Esophagus squamous epithelium (tissue), 5 donors: Measurements from ENCODE around the gene KIFC3. TPM values are rescaled to one million over a fixed set of nuclear protein-coding genes. Genes with fewer than 3 reads are reported as not detected.
A peak's percentile ranks its signal among the peaks of the same experiment; 100 is the strongest.
"Not testable (repeated sequence)": the region's sequence is repeated elsewhere in the genome, so short reads cannot be mapped to it uniquely, and the experiment has no call there.

Experiments used
- DNase-seq: peaks from one replicate; lab custom pipeline; 2025; lab: John Stamatoyannopoulos, UW
- H3K27ac ChIP-seq, 4 donors: fragments of 200-600 bp; sonication (generic); one replicate each; pipeline ENCODE4 v1.5.1; 2016 to 2019; ENCODE audit warnings: mild to moderate bottlenecking in 1 of 4
- H3K27me3 ChIP-seq, 4 donors: fragments of 200-600 bp; sonication (generic); 1 replicate in 3 of 4; 2 replicates in 1 of 4; pipeline versions ENCODE4 v1.5.1 to v1.6.0; 2017 to 2021; ENCODE audit warnings: antibody characterized with exemption in 1 of 4
- H3K36me3 ChIP-seq, 3 donors: fragments of 200-600 bp; sonication (generic); one replicate each; pipeline ENCODE4 v1.5.1; 2016 to 2019
- H3K4me1 ChIP-seq, 3 donors: fragments of 200-600 bp; sonication (generic); one replicate each; pipeline ENCODE4 v1.5.1; 2017 to 2019
- H3K4me3 ChIP-seq, 4 donors: fragments of 200-600 bp; sonication (generic); 1 replicate in 3 of 4; 2 replicates in 1 of 4; pipeline ENCODE4 v1.5.1; 2016 to 2019; ENCODE audit warnings: mild to moderate bottlenecking in 2 of 4, moderate library complexity in 1 of 4
- H3K9me3 ChIP-seq, 3 donors: fragments of 200-600 bp; sonication (generic); one replicate each; pipeline ENCODE4 v1.5.1; 2016 to 2019
- CTCF ChIP-seq, 6 experiments: fragments of 450-650 bp in 4 of 6; fragments of 200-600 bp in 2 of 6; sonication (generic) in 2 of 6; IDR thresholded peaks; one replicate each; pipeline ENCODE4 v1.5.1; 2016 to 2019; ENCODE audit warnings: antibody characterized with exemption in 6 of 6, mild to moderate bottlenecking in 4 of 6, moderate library complexity in 4 of 6
- POLR2A ChIP-seq, 4 donors: fragments of 450-650 bp; IDR thresholded peaks; one replicate each; pipeline ENCODE4 v1.6.1; 2017; ENCODE audit warnings: antibody characterized with exemption in 4 of 4, mild to moderate bottlenecking in 4 of 4, moderate library complexity in 3 of 4
- WGBS, 2 donors: methylation state at CpG; one replicate each; pipeline ENCODE4 v1.1.5; 2018; 5-methylcytosine and 5-hydroxymethylcytosine counted together
- intact Hi-C: fragments of 100-400 bp; cut with DNase I; formaldehyde crosslinking; loops from one replicate; pipeline ENCODE4 v1.15.0; 2022
- total RNA-seq, 4 donors: library from RNA; depleted of rRNA; stranded (reverse); fragments of >200 nt; gene quantifications; one replicate each; pipeline ENCODE4 v1.1.0, GENCODE V29; 2016
- donor health status: DM: yes; HTN: yes; CAD: no.

The KIFC3 gene
- total RNA-seq, 4 donors from 2014 or later: 14.8 to 72.4 (median 43.5) TPM

- DNase-seq: no peak
- TF ChIP-seq POLR2A (IDR thresholded peaks at IDR 0.05) (no peak), CTCF (IDR thresholded peaks at IDR 0.05) (no peak)
- peak overlapping the region; percentile 72 to 83 (median 80) for H3K27ac ChIP-seq
- intact Hi-C loops: loop anchor here (5.0 kb wide), 1 partner anchor 64 kb away; no protein-coding TSS in a partner anchor
- H3K4me1 ChIP-seq: peaks cover 26 to 72% (median 42%) of the 10 kb centered on the region in 3 donors
- H3K27me3 ChIP-seq: no peaks in the 10 kb centered on the region
- WGBS, 2 donors: 62 to 70% methylated on average over 5 to 9 of the region's 16 CpGs
- H3K9me3 ChIP-seq: no peaks in the 10 kb centered on the region
- H3K4me3 ChIP-seq: peak overlapping the region; percentile 31 to 54 (median 45)
- peaks cover 0 to 24% (median 0%) of the 10 kb centered on the region in 3 donors for H3K36me3 ChIP-seq
Measured at GRCh38 chr16:57798267-57798810, 4.0 kb downstream of the KIFC3 start.

- no peak for DNase-seq
- Histone ChIP-seq H3K9me3 (no peaks in the 10 kb centered on the region), H3K4me1 (peaks cover 20 to 66% (median 35%) of the 10 kb centered on the region in 3 donors), H3K27me3 (no peaks in the 10 kb centered on the region), H3K27ac (peak overlapping the region; percentile 72 to 83 (median 80)), H3K36me3 (peaks cover 0 to 29% (median 0%) of the 10 kb centered on the region in 3 donors), H3K4me3 (peak overlapping the region; percentile 31 to 54 (median 45))
- WGBS, 2 donors: 30 to 69% methylated on average over 5 to 10 of the region's 42 CpGs
- intact Hi-C loops: loop anchor here (5.0 kb wide), 1 partner anchor 65 kb away; no protein-coding TSS in a partner anchor
- no peak for TF ChIP-seq CTCF (IDR thresholded peaks at IDR 0.05)
- TF ChIP-seq POLR2A (IDR thresholded peaks at IDR 0.05): no peak
Measured at GRCh38 chr16:57797526-57798266, 4.6 kb downstream of the KIFC3 start.

- Histone ChIP-seq H3K4me3 (peak overlapping the region; percentile 31 to 54 (median 45)), H3K36me3 (peaks cover 0 to 33% (median 0%) of the 10 kb centered on the region in 3 donors), H3K27ac (peak overlapping the region; percentile 72 to 83 (median 80)), H3K27me3 (no peaks in the 10 kb centered on the region), H3K9me3 (no peaks in the 10 kb centered on the region), H3K4me1 (peaks cover 18 to 61% (median 30%) of the 10 kb centered on the region in 3 donors)
- DNase-seq: no peak
- TF ChIP-seq POLR2A (IDR thresholded peaks at IDR 0.05) (no peak), CTCF (IDR thresholded peaks at IDR 0.05) (no peak)
- intact Hi-C loops: loop anchor here (5.0 kb wide), 1 partner anchor 65 kb away; no protein-coding TSS in a partner anchor
- 80 to 93% methylated on average over 2 to 3 of the region's 13 CpGs for WGBS, 2 donors
Measured at GRCh38 chr16:57797216-57797525, 5.1 kb downstream of the KIFC3 start.

- peak overlapping the region in 2 of 4 donors; percentile 15 to 44 for H3K4me3 ChIP-seq
- not testable (repeated sequence) for H3K27me3 ChIP-seq, H3K27ac ChIP-seq, DNase-seq, H3K9me3 ChIP-seq
- WGBS, 2 donors: 92% methylated on average over 5 of the region's 5 CpGs; no CpG with 5 or more reads in 1 of the 2 donors
- peaks cover 20 to 53% (median 20%) of the 10 kb centered on the region in 3 donors for H3K4me1 ChIP-seq
- intact Hi-C loops: loop anchor here (5.0 kb wide), 1 partner anchor 66 kb away; no protein-coding TSS in a partner anchor
- peaks cover 0 to 43% (median 0%) of the 10 kb centered on the region in 3 donors for H3K36me3 ChIP-seq
Measured at GRCh38 chr16:57796014-57796413, 6.3 kb downstream of the KIFC3 start.

GRCh38 chr16:57795431-57795878 is 6.8 kb downstream of the KIFC3 start:
- 27 to 47% methylated on average over 3 to 5 of the region's 9 CpGs for WGBS, 2 donors
- intact Hi-C loops: loop anchor here (5.0 kb wide), 1 partner anchor 67 kb away; no protein-coding TSS in a partner anchor
- Histone ChIP-seq H3K27ac (no peak overlapping the region), H3K27me3 (no peaks in the 10 kb centered on the region), H3K4me1 (peaks cover 14 to 51% (median 14%) of the 10 kb centered on the region in 3 donors), H3K9me3 (no peaks in the 10 kb centered on the region), H3K36me3 (peaks cover 0 to 49% (median 0%) of the 10 kb centered on the region in 3 donors), H3K4me3 (no peak overlapping the region)
- no peak for DNase-seq
- TF ChIP-seq POLR2A (IDR thresholded peaks at IDR 0.05) (no peak), CTCF (IDR thresholded peaks at IDR 0.05) (peak in 5 of 6 experiments; percentile 40 to 67 (median 45))
